ENCODE measurements around the gene ITGB5. TPM values are rescaled to one million over a fixed set of nuclear protein-coding genes. Genes with fewer than 3 reads are reported as not detected.
"Not testable (repeated sequence)": the region's sequence is repeated elsewhere in the genome, so short reads cannot be mapped to it uniquely, and the experiment has no call there.

The ITGB5 gene
- total RNA-seq, 4 donors from 2014 or later, result 159 to 397 (median 245) TPM

DNA sequence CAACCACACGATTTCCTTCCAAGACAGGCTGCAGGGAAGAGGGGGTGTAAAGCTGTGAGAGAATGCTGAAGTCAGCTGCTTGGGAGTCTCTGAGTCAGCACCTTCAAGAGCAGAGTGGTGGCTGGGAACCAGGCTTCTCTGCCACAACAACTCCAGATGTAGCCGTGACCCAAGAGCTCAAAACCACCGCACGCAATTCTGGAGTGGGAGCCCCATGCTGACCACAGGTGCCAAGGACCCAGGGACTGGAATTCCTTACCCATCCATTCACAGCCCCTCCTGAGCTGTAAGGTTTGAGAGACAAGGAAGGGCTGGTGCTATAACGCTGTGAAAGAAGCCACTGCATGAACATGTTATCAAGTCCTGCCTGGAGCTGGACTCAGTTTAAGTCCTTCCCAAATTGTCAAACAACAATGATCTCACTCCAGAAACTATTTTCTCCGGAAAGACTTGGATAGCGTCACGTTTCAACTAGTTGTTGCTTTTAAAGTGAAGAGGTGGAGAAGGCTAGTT, 95.5 kb downstream of the ITGB5 start:
- Histone ChIP-seq H3K4me3 (no peak overlapping the region), H3K4me1 (peaks cover 68% of the 10 kb centered on the region), H3K27me3 (no peaks in the 10 kb centered on the region), H3K9me3 (no peaks in the 10 kb centered on the region), H3K36me3 (peaks cover 15% of the 10 kb centered on the region), H3K27ac (peak overlapping the region; percentile 84)
- DNase-seq (ENCODE audit: low spot score in 2 of 2), result peak in 1 of 2 donors; percentile 88
- TF ChIP-seq POLR2AphosphoS5 (IDR thresholded peaks at IDR 0.05) (no peak), EP300 (IDR thresholded peaks at IDR 0.05) (no peak), POLR2A (IDR thresholded peaks at IDR 0.05) (no peak)
- TF ChIP-seq, protein P1, sequence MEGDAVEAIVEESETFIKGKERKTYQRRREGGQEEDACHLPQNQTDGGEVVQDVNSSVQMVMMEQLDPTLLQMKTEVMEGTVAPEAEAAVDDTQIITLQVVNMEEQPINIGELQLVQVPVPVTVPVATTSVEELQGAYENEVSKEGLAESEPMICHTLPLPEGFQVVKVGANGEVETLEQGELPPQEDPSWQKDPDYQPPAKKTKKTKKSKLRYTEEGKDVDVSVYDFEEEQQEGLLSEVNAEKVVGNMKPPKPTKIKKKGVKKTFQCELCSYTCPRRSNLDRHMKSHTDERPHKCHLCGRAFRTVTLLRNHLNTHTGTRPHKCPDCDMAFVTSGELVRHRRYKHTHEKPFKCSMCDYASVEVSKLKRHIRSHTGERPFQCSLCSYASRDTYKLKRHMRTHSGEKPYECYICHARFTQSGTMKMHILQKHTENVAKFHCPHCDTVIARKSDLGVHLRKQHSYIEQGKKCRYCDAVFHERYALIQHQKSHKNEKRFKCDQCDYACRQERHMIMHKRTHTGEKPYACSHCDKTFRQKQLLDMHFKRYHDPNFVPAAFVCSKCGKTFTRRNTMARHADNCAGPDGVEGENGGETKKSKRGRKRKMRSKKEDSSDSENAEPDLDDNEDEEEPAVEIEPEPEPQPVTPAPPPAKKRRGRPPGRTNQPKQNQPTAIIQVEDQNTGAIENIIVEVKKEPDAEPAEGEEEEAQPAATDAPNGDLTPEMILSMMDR (IDR thresholded peaks at IDR 0.05), result no peak
- WGBS, result 19% methylated on average over 5 of the region's 8 CpGs

DNA sequence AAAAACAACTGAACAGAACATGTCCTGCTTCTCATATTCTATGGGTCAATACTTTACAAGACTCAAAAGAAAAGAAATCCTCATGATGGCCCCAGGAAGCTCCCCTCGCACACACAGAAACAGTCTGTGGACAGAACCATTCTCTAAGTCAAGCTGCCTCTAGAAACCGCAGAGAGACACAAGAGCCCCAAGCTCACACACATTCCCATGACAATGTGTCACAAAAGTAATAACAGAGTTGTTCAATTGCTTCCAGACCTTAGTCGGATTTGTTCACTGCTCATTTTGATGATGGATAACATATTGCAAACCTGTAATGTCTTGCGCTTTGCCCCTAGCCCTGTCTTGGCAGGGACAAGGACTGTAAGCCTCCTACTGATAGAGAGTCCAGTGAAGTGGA, 96.0 kb downstream of the ITGB5 start:
- no peaks in the 10 kb centered on the region for H3K9me3 ChIP-seq
- no peak overlapping the region for H3K4me3 ChIP-seq
- peaks cover 73% of the 10 kb centered on the region for H3K4me1 ChIP-seq
- WGBS, result 34% methylated on average over 4 of the region's 4 CpGs
- H3K27me3 ChIP-seq, result no peaks in the 10 kb centered on the region
- DNase-seq (ENCODE audit: low spot score in 2 of 2), result no peak
- peaks cover 10% of the 10 kb centered on the region for H3K36me3 ChIP-seq
- H3K27ac ChIP-seq, result peak overlapping the region; percentile 84
- TF ChIP-seq EP300 (IDR thresholded peaks at IDR 0.05) (no peak), POLR2A (IDR thresholded peaks at IDR 0.05) (no peak), POLR2AphosphoS5 (IDR thresholded peaks at IDR 0.05) (peak in 1 of 3 donors; percentile 30)
- TF ChIP-seq, protein P1 (IDR thresholded peaks at IDR 0.05), result no peak

DNA sequence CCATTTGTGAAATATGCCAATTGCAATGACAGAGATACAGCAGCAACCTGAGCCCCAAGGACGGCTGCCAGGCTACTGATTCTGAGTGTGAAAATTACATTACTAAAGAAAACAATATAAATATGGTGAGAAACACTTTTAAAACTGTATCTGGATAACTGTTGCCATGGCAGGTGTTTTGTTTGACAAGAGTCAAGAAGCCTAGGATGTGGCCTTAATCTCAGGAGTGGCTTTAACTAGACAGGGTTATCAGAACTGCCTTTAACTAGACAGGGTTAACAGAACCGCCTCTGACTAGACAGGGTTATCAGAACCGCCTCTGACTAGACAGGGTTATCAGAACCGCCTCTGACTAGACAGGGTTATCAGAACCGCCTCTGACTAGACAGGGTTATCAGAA, 98.1 kb downstream of the ITGB5 start:
- not testable (repeated sequence) for H3K27me3 ChIP-seq; H3K36me3 ChIP-seq; H3K9me3 ChIP-seq; H3K4me3 ChIP-seq; DNase-seq (ENCODE audit: low spot score in 2 of 2)
- 87% methylated on average over 3 of the region's 5 CpGs for WGBS
- Histone ChIP-seq H3K27ac (peak overlapping the region; percentile 34), H3K4me1 (peaks cover 81% of the 10 kb centered on the region)

DNA sequence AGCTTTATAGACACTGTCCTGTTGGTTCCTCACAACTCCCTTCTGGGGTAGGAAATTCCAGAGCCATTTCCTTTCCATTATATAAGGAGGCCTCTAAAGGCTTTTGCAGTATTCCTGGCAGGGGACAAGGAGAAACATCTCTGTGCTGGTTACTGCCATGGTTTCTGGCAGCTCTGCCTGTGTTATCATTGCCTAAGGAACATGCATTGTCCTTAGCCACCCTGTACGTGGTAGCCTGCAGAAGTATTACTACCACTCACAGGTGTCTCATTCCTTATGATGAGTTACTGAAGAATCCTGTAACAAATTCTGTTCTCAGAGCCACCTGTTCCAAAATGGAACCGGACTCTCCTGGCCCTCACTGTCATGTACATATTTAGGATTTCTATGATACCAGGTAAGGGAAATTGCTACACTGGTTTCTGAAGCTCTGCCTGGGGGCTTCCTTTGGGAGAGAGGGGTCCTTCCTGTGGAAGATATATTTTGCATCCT, 98.9 kb downstream of the ITGB5 start:
- Histone ChIP-seq H3K4me3 (no peak overlapping the region), H3K9me3 (no peaks in the 10 kb centered on the region), H3K36me3 (no peaks in the 10 kb centered on the region), H3K27ac (peak overlapping the region; percentile 45), H3K4me1 (peaks cover 79% of the 10 kb centered on the region), H3K27me3 (no peaks in the 10 kb centered on the region)
- 61% methylated on average over 2 of the region's 2 CpGs for WGBS
- DNase-seq (ENCODE audit: low spot score in 2 of 2), result no peak
- TF ChIP-seq EP300 (IDR thresholded peaks at IDR 0.05) (no peak), POLR2AphosphoS5 (IDR thresholded peaks at IDR 0.05) (no peak), POLR2A (IDR thresholded peaks at IDR 0.05) (no peak)
- TF ChIP-seq, protein P1 (IDR thresholded peaks at IDR 0.05), result no peak

DNA sequence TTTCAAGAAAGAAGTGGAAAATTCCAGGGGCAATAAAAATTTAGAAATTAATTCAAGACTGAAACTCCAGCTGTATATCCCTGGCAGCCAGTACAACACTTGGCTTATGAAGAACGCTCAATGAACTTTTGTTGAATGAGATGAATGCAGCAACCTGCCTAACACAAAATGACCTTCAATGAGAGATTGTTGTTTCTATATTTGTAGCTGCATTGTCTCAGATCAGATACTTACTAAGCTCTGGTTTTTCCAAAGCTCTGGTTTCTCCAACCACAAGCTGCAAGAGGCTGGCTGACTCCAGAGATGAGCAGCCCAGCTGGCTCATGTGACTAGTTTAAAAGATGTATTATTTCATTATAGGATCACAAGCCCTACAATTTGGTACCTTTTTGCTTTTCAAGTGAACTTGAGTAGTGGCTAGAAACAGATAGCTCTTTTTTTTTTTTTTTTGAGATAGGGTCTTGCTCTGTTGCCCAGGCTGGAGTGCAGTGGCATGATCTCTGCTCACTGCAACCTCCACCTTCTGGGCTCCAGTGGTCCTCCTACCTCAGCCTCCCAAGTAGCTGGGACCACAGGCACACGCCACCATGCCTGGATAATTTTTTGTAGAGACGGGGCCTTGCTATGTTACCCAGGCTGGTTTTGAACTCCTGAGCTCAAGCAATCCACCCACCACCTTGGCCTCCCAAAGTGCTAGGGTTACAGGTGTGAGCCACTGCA, 99.5 kb downstream of the ITGB5 start:
- no peaks in the 10 kb centered on the region for H3K27me3 ChIP-seq
- no peaks in the 10 kb centered on the region for H3K9me3 ChIP-seq
- peaks cover 74% of the 10 kb centered on the region for H3K4me1 ChIP-seq
- no peak overlapping the region for H3K4me3 ChIP-seq
- no peak for DNase-seq (ENCODE audit: low spot score in 2 of 2)
- H3K27ac ChIP-seq, result peak overlapping the region; percentile 45
- WGBS, result 74% methylated on average over 3 of the region's 3 CpGs
- H3K36me3 ChIP-seq, result no peaks in the 10 kb centered on the region
- TF ChIP-seq EP300 (IDR thresholded peaks at IDR 0.05) (no peak), POLR2AphosphoS5 (IDR thresholded peaks at IDR 0.05) (no peak), POLR2A (IDR thresholded peaks at IDR 0.05) (no peak)
- TF ChIP-seq, protein P1 (IDR thresholded peaks at IDR 0.05), result no peak

All from suprapubic skin (tissue), 4 donors.